Measurements from ENCODE around the gene NEDD4L.

GRCh38 chr18:58067601-58068000 lies 23.6 kb downstream of the NEDD4L start:
- TF ChIP-seq CTCF (conservative IDR thresholded peaks at IDR 0.05 in 1 of 2, IDR thresholded peaks at IDR 0.05 in 1 of 2; ENCODE audit: extremely low read depth in 1 of 2, insufficient read depth in 1 of 2, low read depth in 1 of 2, low read length in 2 of 2) (peak in 1 of 2 donors; percentile 16), EZH2 (IDR thresholded peaks at IDR 0.05; ENCODE audit: borderline replicate concordance, low read length) (no peak)
